MM.1S (cell line): ENCODE measurements around the gene CELSR3.

ENCODE experiments used
- CTCF ChIP-seq: fragments of 300-600 bp; sonication (generic); IDR thresholded peaks from 2 replicates; pipeline ENCODE4 v1.5.1; 2016; ENCODE audit warnings: antibody characterized with exemption, low read length, mixed read lengths
- EZH2 ChIP-seq: fragments of 300-600 bp; sonication (generic); optimal IDR thresholded peaks from 2 replicates; pipeline ENCODE3; 2017; ENCODE audit warnings: low read depth, mild to moderate bottlenecking, antibody characterized with exemption, low read length, mixed read lengths
- EZH2phosphoT487 ChIP-seq: fragments of 300-600 bp; sonication (generic); IDR thresholded peaks from 2 replicates; pipeline ENCODE4 v1.6.1; 2018; ENCODE audit warnings: antibody characterized with exemption, low read length

GRCh38 chr3:48662753-48663488 is at the start of gene CELSR3:
- TF ChIP-seq CTCF (no peak), EZH2phosphoT487 (no peak), EZH2 (no peak)
